K562 treated with DMSO at 1 percent for 12 hours (cell line): ENCODE results near the gene SMAD2. TPM values are rescaled to one million over a fixed set of nuclear protein-coding genes. Genes with fewer than 3 reads are reported as not detected.

ENCODE experiments used
- total RNA-seq: library from RNA; unstranded; fragments of 300-600 nt; gene quantifications from 2 replicates; pipeline ENCODE4 v1.2.3, GENCODE V29; 2022; ENCODE audit not compliant: insufficient read depth

SMAD2 gene
- total RNA-seq = 10.1 and 32.3 TPM in 2 replicates

GRCh38 chr18:47930199-47930930 lies at the start of gene SMAD2:
TSS of gene SMAD2 (minus strand) at chr18:47930659. CDS start at chr18:47896756, 33,903 bp downstream.

